H9 (cell line): Measurements from ENCODE around the gene DARS1. TPM values are rescaled to one million over a fixed set of nuclear protein-coding genes. Genes with fewer than 3 reads are reported as not detected.

Experiments
- DNase-seq: peaks from one replicate; pipeline ENCODE4 v3.0.0-alpha.2; 2017
- H2AFZ ChIP-seq: one replicate; pipeline ENCODE4 v1.6.1; 2013; ENCODE audit warnings: mild to moderate bottlenecking, low read length, control low read depth, moderate library complexity
- H2AK5ac ChIP-seq: 2 replicates; pipeline ENCODE4 v1.6.1; 2013; ENCODE audit warnings: low read length, control low read depth, mixed read lengths; ENCODE audit not compliant: insufficient read length
- H2BK120ac ChIP-seq: one replicate; pipeline ENCODE4 v1.6.1; 2013; ENCODE audit warnings: low read depth, mild to moderate bottlenecking, low read length, control low read depth, inconsistent platforms; ENCODE audit not compliant: poor library complexity, severe bottlenecking
- H2BK12ac ChIP-seq: 2 replicates; pipeline ENCODE4 v1.6.1; 2013; ENCODE audit warnings: low read length, control low read depth, mixed read lengths, low read depth; ENCODE audit not compliant: insufficient read length
- H2BK15ac ChIP-seq: 2 replicates; pipeline ENCODE4 v1.6.1; 2013; ENCODE audit warnings: low read depth, low read length, control low read depth
- H2BK20ac ChIP-seq: one replicate; pipeline ENCODE4 v1.6.1; 2013; ENCODE audit warnings: low read depth, mild to moderate bottlenecking, low read length, control low read depth, inconsistent platforms; ENCODE audit not compliant: poor library complexity, severe bottlenecking
- H2BK5ac ChIP-seq: 2 replicates; pipeline ENCODE4 v1.6.1; 2013; ENCODE audit warnings: low read length, control low read depth, mixed read lengths; ENCODE audit not compliant: insufficient read length
- H3K14ac ChIP-seq: 2 replicates; pipeline ENCODE4 v1.6.1; 2013; ENCODE audit warnings: low read length, control low read depth; ENCODE audit not compliant: insufficient read depth
- H3K18ac ChIP-seq: 2 replicates; pipeline ENCODE4 v1.6.1; 2013; ENCODE audit warnings: low read depth, mild to moderate bottlenecking, mixed read lengths, low read length, control low read depth; ENCODE audit not compliant: insufficient read length
- H3K23ac ChIP-seq: 2 replicates; pipeline ENCODE4 v1.6.1; 2013; ENCODE audit warnings: low read length, control low read depth, mixed read lengths, low read depth; ENCODE audit not compliant: insufficient read length
- H3K23me2 ChIP-seq: 2 replicates; pipeline ENCODE4 v1.6.1; 2013; ENCODE audit warnings: low read depth, mild to moderate bottlenecking, mixed read lengths, low read length, control low read depth; ENCODE audit not compliant: insufficient read length, poor library complexity, severe bottlenecking
- H3K27ac ChIP-seq: 2 replicates; pipeline ENCODE4 v1.5.1; 2013; ENCODE audit warnings: low read length, control low read depth, mixed read lengths, low read depth; ENCODE audit not compliant: insufficient read length
- H3K27me3 ChIP-seq: 2 replicates; pipeline ENCODE4 v1.6.1; 2013; ENCODE audit warnings: low read length, control low read depth, inconsistent platforms; ENCODE audit not compliant: insufficient read depth
- H3K4ac ChIP-seq: 2 replicates; pipeline ENCODE4 v1.6.1; 2013; ENCODE audit warnings: low read depth, mild to moderate bottlenecking, control low read depth, inconsistent platforms, low read length, moderate library complexity
- H3K4me1 ChIP-seq: 2 replicates; pipeline ENCODE4 v1.6.1; 2013; ENCODE audit warnings: low read length, control low read depth, inconsistent platforms; ENCODE audit not compliant: insufficient read depth
- H3K4me2 ChIP-seq: 2 replicates; pipeline ENCODE4 v1.6.1; 2013; ENCODE audit warnings: low read length, control low read depth, mixed read lengths; ENCODE audit not compliant: insufficient read length, insufficient read depth
- H3K56ac ChIP-seq: 2 replicates; pipeline ENCODE4 v1.6.1; 2013; ENCODE audit warnings: low read depth, mild to moderate bottlenecking, mixed read lengths, low read length, control low read depth; ENCODE audit not compliant: insufficient read length
- H3K79me1 ChIP-seq: 2 replicates; pipeline ENCODE4 v1.6.1; 2013; ENCODE audit warnings: low read depth, mild to moderate bottlenecking, moderate library complexity, low read length, control low read depth, inconsistent platforms; ENCODE audit not compliant: insufficient read depth, poor library complexity, severe bottlenecking
- H3K79me2 ChIP-seq: 2 replicates; pipeline ENCODE4 v1.6.1; 2013; ENCODE audit warnings: low read length, control low read depth, inconsistent platforms; ENCODE audit not compliant: insufficient read depth
- H3K9ac ChIP-seq: 2 replicates; pipeline ENCODE4 v1.6.1; 2013; ENCODE audit warnings: low read length, control low read depth, mixed read lengths; ENCODE audit not compliant: insufficient read length; ENCODE audit errors: extremely low read depth
- H3K9me3 ChIP-seq: one replicate; pipeline ENCODE4 v1.6.1; 2013; ENCODE audit warnings: low read depth, low read length, inconsistent platforms; ENCODE audit not compliant: control insufficient read depth
- H3T11ph ChIP-seq: one replicate; pipeline ENCODE4 v1.6.1; 2013; ENCODE audit warnings: mild to moderate bottlenecking, low read length, control low read depth, inconsistent platforms
- H4K20me1 ChIP-seq: one replicate; pipeline ENCODE4 v1.6.1; 2013; ENCODE audit not compliant: control insufficient read depth, insufficient read length, insufficient read depth
- H4K5ac ChIP-seq: 2 replicates; pipeline ENCODE4 v1.6.1; 2013; ENCODE audit warnings: low read depth, mild to moderate bottlenecking, mixed read lengths, low read length, control low read depth; ENCODE audit not compliant: insufficient read length
- H4K8ac ChIP-seq: replicated peaks from 2 replicates; pipeline ENCODE4 v1.6.1; 2013; ENCODE audit warnings: low read length, control low read depth, mixed read lengths, low read depth; ENCODE audit not compliant: insufficient read length
- H4K91ac ChIP-seq: 2 replicates; pipeline ENCODE4 v1.6.1; 2013; ENCODE audit warnings: low read depth, mild to moderate bottlenecking, moderate library complexity, mixed read lengths, low read length, control low read depth; ENCODE audit not compliant: insufficient read length
- H3K27ac Mint-ChIP-seq, 3 experiments: 2 replicates in 2 of 3; 3 replicates in 1 of 3; pipeline ENCODE4 v1.8.0; 2020 to 2021; ENCODE audit warnings: mixed read lengths in 3 of 3, mild to moderate bottlenecking in 1 of 3, moderate library complexity in 1 of 3
- H3K27me3 Mint-ChIP-seq: 2 replicates; pipeline ENCODE4 v1.8.0; 2021; ENCODE audit warnings: low read depth, mild to moderate bottlenecking, moderate library complexity, mixed read lengths
- H3K36me3 Mint-ChIP-seq, 3 experiments: 2 replicates in 2 of 3; 3 replicates in 1 of 3; pipeline ENCODE4 v1.8.0; 2020 to 2021; ENCODE audit warnings: low read depth in 3 of 3, mixed read lengths in 3 of 3; ENCODE audit not compliant: insufficient read depth in 1 of 3
- H3K4me1 Mint-ChIP-seq, 2 experiments: 2 replicates each; pipeline ENCODE4 v1.8.0; 2020; ENCODE audit warnings: mixed read lengths in 2 of 2
- H3K4me3 Mint-ChIP-seq, 2 experiments: 2 replicates in 1 of 2; 3 replicates in 1 of 2; pipeline ENCODE4 v1.8.0; 2020 to 2021; ENCODE audit warnings: mild to moderate bottlenecking in 2 of 2, mixed read lengths in 2 of 2, moderate library complexity in 1 of 2
- H3K9me3 Mint-ChIP-seq, 2 experiments: 2 replicates in 1 of 2; 3 replicates in 1 of 2; pipeline ENCODE4 v1.8.0; 2020; ENCODE audit warnings: mild to moderate bottlenecking in 2 of 2, mixed read lengths in 2 of 2, moderate library complexity in 1 of 2
- CTCF ChIP-seq: fragments of 200-600 bp; sonication (generic); conservative IDR thresholded peaks from 3 replicates; pipeline ENCODE4 v1.8.0; 2021; ENCODE audit warnings: antibody characterized with exemption, mild to moderate bottlenecking
- WGBS: extraction: QIAGEN DNeasy Blood & Tissue Kit; methylation state at CpG from one replicate; pipeline ENCODE4 v1.1.7; 2013; ENCODE audit warnings: missing lambda C conversion rate, low lambda C conversion rate, mixed read lengths; ENCODE audit not compliant: insufficient read length; ENCODE audit errors: extremely low coverage; 5-methylcytosine and 5-hydroxymethylcytosine counted together
- total RNA-seq: library from RNA; stranded (reverse); gene quantifications from 2 replicates; pipeline ENCODE4 v1.2.1, GENCODE V29; 2021

The DARS1 gene
- total RNA-seq, 1 experiment from 2014 or later = 117 TPM

DNA sequence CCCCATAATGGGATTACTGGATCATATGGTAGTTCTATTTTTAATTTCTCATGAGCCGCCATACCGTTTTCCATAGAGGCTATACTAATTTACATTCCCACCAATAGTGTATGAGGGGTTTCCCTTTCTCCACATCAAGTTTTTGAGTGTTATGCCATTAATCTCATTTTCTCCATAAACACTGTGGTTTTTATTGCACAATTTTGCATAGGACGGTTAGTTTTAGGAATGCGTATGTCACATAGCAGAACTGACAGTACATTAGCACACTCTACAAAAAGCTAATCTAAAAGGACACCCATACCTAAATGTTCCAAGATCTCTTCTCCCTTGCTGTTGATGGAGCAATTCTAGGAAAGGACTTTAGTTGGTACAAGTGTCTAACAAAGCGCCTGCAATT lies 32.5 kb downstream of the DARS1 start:
- Mint-ChIP-seq H3K27ac (no peak overlapping the region), H3K36me3 (peaks cover 10 to 19% (median 18%) of the 10 kb centered on the region in 3 experiments), H3K4me1 (peaks cover 3 to 4% of the 10 kb centered on the region in 2 experiments; a peak in 2 of 4 replicates), H3K27me3 (no peaks in the 10 kb centered on the region), H3K4me3 (no peak overlapping the region), H3K9me3 (no peaks in the 10 kb centered on the region)
- H2BK15ac ChIP-seq = no peak overlapping the region
- no peak overlapping the region for H3K9ac ChIP-seq
- no peak overlapping the region for H3K18ac ChIP-seq
- no peak overlapping the region for H3K27ac ChIP-seq
- no peak for DNase-seq
- no peak overlapping the region for H2BK5ac ChIP-seq
- H3T11ph ChIP-seq = no peak overlapping the region
- H2BK20ac ChIP-seq = no peak overlapping the region
- H2BK120ac ChIP-seq = no peak overlapping the region
- no peak overlapping the region for H4K8ac ChIP-seq
- H3K4me2 ChIP-seq = no peak overlapping the region
- H3K9me3 ChIP-seq = no peaks in the 10 kb centered on the region
- H2BK12ac ChIP-seq = no peak overlapping the region
- no peaks in the 10 kb centered on the region for H3K27me3 ChIP-seq
- no peaks in the 10 kb centered on the region for H3K4me1 ChIP-seq
- H4K91ac ChIP-seq = no peak overlapping the region
- no peak overlapping the region for H3K14ac ChIP-seq
- H3K79me1 ChIP-seq = no peaks in the 10 kb centered on the region
- H3K23me2 ChIP-seq = no peaks in the 10 kb centered on the region
- no peaks in the 10 kb centered on the region for H4K20me1 ChIP-seq
- H2AFZ ChIP-seq = no peak overlapping the region
- H2AK5ac ChIP-seq = no peak overlapping the region
- H3K56ac ChIP-seq = no peak overlapping the region
- no peak for TF ChIP-seq CTCF
- H3K4ac ChIP-seq = no peak overlapping the region
- H3K79me2 ChIP-seq = peaks cover 2% of the 10 kb centered on the region; the same call in 1 of the 2 replicates
- H4K5ac ChIP-seq = no peak overlapping the region
- no CpG with 5 or more reads among the region's 5 CpGs for WGBS
- no peak overlapping the region for H3K23ac ChIP-seq
